ENCODE data around the gene YWHAH.

Gene YWHAH

DNA sequence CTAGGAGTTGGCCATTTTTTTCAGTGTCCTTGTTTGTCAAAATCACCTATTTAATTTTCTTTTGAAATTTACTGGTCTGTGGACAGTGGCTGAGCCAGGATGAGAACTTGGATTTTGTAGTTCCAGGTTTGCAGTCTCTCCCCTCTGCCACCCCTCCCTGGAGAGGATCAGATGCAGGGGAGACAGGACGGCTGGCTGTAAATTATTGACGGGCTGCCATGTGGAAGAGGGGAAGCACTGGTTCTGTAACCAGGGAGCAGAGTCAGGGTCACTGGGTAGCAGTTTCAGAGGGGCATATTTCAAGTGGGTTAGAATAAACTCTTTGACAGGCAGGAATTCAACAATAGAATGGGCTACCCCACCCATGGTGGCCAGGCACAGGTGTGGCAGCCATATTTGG, 20.6 kb upstream of the YWHAH start:
- DNase-seq: no peak

- DNase-seq: no peak
Observed at GRCh38 chr22:31925056-31925455, 19.3 kb upstream of the YWHAH start.

DNA sequence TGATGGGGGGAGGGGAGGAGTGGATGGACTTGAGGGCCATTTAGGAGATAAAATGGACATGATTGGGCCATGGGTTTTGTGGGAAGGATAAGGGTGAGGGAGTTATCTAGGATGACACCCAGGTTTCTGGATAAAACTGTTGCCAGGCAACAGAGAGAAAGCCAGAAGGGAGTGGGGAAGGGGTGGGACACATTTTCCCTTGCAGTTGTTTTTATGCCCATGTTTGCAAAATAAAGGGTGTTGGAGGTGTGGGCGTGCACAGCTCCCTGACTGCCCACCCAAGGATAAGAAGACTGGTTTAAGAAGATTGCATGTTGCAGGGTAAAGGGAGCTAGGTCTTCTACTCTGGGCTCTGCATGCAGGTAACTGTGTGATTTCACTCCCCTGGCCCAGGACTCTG, 18.3 kb upstream of the YWHAH start:
- no peak for DNase-seq

- no peak for DNase-seq
Observed at GRCh38 chr22:31926969-31927368, 17.4 kb upstream of the YWHAH start.

DNA sequence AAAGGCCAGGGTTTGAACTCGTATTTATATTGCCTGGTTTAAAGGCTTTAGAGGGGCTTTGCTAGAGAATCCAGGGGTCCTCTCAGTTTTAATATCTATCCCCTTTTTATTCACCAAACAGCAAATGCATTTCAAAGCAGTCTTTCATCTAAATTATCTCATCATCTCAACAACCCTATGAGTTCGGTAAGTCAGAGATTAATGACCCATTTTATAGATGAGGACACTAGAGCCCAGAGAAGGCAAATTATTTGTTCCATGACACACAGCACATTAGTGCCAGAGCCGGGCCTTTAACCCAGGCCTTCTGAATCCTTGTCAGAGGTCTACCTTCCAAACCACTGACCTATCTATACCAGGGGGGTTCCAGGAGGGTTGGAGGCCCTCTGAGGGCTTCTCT, 16.8 kb upstream of the YWHAH start:
- no peak for DNase-seq

DNA sequence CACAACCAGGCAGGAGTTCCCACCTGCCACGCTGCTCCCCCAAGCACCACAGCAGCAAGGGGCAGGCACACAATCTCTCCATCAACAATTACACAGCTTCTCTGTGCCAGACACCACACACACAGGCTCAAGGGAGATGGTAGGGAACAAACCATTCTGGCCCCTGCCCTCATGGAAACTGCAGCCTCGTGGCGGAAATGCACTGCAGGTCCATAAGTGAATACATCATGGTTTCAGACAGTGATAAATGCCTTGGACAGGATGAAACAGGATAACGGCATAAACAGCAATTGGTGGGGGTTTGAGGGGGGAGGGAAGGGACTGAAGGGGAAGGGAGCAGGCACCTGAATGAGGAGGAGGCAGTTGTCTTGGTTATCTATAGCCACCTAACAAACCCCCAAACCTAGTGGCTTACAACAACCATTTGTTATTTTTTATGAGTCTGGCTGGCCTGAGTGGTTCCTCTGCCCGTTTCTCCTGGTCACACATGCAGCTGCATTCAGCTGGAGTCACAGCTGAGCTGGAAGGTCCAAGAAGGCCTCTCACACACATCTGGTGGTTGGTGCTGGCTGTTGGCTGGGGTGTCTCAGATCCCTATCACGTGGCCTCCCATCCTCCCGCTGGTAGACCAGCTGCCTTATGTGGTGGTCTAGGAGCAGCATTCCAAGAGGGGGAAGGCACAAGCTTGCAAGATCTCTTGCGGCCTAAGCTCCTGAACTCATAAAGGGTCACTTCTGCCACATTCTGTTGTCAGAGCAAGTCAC, 15.0 kb upstream of the YWHAH start:
- no peak for DNase-seq

DNA sequence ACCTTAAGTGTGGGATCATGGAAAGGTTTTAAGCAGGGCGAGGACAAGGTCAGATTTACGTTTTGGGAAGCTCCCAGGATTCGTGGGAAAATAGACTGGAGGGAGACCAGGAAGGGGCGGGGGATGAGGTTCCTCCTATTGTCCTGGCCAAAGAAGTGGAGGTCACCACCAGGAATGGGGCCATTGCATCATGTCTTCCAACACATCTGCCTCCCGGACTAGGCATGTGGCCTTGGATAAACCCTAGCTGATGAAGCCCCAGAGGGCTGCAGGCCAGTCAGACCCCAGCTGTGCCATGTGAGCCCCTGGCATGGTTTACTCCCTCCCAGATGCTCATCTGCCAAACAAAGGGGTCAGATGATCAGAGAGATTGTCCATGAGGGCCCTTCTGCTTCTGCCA, 11.5 kb upstream of the YWHAH start:
- no peak for DNase-seq

DNA sequence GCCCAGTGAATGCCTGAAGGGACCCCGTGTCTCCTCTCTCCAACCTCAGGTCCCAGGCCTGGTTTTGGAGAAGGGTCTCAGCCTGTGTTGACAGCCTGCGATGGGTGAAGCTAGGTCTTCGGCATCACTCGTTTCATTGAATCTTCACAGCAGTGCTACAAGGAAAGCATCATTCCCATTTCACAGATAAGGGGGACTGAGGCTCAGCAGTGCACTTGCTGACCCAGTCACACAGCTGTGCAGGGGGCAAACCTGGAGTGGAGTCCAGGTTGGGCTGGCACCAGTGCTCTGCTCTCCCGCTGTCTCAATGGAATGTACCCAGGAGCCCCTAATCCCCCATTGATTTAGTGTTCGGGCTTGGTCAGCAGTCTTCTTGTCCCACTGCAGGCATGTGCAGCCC, 10.9 kb upstream of the YWHAH start:
- no peak for DNase-seq

DNA sequence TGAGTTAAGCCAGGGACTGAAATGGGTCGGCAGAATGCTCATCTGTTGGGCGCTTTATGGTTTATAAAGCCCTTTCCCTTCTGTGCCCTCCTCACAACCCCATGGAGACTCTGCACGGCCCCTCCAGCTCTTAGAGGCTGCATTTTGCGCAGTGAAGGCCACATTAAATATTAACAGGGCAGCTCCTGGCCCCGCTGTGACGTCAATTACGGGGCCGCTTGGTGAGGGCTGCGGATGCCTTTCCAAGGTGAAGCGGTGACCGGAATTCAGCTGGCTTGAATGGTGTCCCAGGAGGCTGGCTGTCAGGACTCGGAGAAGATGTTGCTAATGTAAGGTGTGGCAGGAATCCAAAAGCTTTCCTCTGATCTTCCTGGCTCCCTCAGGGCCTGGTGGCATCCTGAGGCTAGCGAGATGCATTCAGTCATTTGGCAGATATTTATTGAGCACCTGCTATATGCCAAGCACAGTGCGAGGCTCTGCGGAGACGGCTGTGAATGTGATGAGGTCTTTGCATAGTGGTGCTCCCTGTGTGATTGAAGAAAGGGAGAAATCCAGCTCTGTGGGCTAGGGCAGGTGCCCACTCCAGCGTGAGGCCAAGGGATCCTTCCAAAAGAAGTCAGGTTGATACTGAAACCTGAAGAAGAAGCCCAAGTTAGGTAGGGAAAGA, 10.4 kb upstream of the YWHAH start:
- no peak for DNase-seq

DNA sequence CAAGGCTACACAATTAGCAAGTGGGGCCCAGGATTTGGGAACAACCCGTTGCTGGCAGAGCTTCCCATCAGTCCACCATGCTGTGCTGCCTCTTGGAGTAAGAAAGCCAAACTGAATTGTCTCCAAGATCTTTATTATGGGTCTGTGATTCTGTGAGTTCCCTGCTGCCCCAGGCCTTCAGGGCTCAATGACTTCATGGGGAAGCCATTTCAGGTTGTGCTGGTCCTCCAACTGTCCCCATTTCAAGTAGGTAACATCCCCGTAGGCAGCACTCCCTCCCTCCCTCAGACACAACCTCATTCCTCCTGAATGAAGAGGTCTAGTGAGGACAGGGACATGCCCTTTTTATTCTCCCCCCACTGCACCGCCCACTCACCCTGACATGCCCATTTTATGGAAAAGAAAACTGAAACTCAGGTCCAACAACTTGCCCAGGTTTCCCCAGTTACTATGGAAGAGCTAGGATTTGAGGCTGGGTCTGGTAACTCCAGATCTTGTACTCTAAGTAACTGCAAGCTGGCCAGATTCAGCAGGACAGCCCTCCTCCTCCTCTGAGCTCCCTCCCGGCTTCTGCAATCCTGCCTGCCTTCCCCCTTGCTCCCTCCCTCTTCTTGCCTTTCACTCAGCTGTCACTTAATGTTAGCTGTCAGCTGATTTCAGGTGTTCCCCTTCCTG, 8.2 kb upstream of the YWHAH start:
- DNase-seq: no peak

DNA sequence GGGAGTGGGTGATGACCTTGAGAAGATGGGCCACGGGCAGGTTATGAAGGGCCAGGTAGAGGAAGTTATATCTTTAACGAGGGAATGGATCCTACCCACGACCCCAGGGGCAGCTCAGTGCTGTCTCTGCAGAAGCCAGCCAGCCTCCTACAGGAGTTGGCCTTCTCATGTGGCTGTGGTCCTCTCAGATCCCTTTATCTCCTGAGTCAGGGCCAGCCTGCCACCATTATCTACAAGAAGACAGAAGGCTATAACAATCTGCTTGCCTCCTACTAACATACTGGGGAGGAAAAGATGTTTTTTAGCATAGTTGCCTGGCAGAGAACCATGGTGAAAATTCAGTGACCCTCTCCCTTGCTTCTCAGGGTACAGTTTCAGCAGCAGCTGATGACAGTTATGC, 7.0 kb upstream of the YWHAH start:
- no peak for DNase-seq

DNA sequence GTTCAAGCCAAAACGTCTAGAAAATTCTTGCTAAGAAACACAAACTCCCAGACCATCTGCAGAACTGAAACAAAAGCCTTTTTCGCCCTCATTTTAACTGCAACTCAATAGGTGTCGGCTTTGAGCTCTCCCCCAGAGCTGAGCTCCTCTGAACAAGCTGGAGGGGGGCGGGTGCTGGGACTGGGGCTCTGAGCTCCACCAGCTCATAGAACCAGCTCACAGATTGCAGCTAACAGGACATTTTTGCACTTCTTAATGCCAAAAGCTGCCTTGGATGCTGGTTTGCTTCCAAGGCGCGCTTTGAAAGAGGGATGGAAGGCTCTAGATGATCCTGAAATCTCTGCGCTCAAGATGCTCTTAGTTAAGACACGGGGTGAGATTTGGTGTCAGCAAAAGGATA, 6.0 kb upstream of the YWHAH start:
- DNase-seq: no peak

GRCh38 chr22:31940506-31940905, 3.8 kb upstream of the YWHAH start:
- DNase-seq: no peak

DNA sequence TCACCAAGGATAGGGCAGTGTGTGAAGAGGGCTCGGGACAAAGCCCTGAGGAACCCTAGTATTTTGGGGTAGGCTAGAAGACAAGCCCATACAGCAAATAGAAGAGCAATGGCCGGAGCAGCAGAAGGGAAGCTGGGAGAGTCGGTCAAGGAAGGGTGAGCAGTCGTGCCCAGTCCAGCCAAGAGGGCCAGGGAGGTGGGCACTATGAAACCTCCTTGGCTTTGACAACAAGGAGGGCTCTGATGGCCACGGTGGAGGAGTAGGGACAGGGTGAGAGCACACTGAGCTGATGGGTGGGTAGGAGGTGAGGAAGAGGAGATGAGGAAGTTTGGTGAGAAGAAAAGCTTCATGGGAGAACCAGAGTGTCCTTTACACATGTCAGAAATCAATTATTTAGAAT, 2.2 kb upstream of the YWHAH start:
- no peak for DNase-seq

DNA sequence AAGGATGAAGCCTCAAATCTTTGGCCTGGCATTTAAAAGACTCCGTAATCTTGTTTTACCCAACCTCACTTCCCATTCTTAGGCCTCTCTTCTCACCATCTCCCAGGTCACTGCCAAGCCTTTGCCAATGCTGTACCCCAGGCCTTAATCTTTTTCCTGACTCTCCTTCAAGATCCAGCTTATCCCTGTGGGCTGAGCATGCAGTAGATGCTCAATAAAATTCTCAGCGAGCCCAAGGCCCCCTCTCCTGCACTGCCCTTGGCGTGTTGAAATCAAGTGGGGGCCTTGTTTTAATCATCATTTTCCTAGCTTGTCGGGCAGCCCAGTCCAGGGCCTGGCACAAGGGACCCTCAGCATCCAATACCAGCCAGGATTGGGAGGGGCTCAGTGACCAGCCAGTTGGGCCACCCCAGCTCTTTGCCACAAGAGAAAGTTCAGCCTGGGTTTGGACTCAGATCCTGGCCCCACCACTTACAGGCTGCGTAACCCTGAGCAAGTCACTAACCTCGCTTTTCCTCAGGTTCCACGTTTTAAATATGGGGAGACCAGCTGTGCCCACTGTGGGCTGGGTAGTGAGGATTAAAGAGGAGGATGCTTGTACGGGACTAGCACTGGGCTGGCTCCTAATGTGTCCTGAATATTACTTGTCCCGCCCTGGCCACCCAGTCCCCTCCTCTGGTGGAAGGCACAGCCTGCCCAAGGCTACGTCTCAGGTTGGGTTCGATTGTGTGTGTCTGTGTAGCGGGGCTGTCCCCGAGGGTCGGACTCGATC, 943 bp upstream of the YWHAH start:
- DNase-seq: no peak

- DNase-seq: no peak
Observed at GRCh38 chr22:31944700-31945442, 536 bp downstream of the YWHAH start.

- DNase-seq: no peak
Observed at GRCh38 chr22:31945443-31945855, 1.1 kb downstream of the YWHAH start.

DNA sequence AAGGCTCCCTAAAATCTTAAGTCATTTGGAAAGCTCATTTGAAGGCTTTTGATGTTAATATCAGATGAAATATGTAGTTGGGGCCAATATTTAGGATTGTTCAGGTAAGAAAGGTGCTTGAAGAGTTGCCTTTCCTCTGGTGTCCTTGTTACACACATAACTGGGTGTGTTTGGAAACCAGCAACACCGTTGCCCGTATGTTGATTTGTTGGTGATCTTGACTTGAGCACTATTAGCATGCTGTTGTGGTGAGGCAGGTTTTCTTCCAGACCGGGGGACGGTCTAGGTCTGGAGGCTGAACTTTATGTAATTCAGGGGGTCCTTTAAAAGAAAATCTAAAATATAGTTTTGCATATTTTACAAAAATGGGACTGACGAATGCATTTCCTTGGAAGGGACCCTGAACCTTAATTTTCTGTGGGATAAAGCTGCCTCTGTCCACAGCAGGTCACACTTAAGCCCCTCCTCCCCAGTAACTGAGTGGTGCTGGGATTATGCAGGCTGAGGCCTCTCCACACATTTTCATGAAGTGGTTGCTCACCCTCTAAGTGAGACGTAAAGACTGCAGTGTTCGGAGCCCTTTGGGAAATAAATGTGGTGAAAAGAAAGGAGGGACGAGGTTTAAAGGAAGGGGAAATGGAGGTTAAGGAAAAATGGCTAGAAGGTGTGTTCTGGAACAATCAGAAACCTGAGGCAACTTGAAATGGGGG, 1.8 kb downstream of the YWHAH start:
- DNase-seq: no peak

DNA sequence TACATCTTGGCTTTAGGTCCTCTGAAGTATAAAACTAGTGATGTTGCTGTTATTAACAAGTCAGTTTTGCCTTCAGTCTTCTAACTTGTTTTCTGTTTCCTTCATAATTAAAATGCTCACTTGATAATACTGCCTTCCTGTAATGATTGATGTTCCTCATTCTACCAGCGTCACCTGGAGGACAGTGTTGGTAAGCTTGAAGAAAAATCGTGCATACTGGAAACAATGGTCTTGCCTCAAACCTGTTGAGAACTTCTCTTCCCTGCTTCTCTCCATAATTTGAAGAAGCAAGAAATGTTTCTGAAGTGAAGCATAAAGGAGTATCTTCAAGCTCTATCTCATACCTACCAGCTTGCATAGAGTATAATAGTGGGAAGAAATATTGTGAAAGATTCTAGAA, 3.0 kb downstream of the YWHAH start:
- DNase-seq: no peak

DNA sequence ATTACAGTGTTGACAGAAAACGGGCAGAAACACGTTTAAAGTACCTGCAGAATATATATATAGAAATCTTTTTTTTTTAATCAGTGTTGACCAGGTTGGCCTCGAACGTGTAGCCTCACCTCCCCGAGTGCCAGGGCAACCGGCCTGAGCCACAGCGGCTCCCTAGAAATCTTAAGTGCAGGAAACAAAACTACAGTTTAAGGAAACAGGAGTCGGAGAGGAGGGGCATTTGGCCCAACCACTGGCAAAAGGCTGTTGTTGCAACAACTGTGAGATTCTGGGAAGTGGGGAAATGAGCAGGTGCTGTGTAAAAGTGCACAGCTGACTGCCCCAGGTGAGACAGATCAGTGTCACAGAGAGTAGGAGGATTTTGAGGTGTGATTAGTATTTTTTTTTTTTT, 3.7 kb downstream of the YWHAH start:
- DNase-seq: no peak

DNA sequence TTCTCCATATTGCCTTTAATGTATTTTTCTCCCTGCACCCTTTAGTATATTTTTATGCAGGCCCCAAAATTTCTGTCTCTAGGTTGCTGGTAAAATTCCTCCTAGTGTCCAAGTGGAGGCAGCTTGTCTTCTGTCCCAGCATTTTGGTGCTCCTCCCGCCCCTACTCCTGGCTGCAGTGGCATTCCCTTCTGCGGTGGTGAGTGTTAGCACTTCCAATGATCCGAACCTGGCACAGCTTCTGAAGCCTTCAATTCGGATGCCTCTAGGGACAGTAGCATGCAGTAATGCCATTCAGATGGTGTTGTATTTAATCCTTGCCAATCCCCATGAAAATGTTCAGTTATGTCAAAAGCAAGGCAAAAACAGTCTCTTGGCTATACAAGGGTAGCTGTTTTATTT, 5.9 kb downstream of the YWHAH start:
- no peak for DNase-seq
